ENCODE results near the gene SLC12A7. TPM values are rescaled to one million over a fixed set of nuclear protein-coding genes. Genes with fewer than 3 reads are reported as not detected.

Gene SLC12A7
- total RNA-seq, 1 experiment from 2014 or later, result 48.2 TPM

- Histone ChIP-seq H3K4me3 (ENCODE audit: low read length) (no peak overlapping the region), H3K9me3 (ENCODE audit: low read length) (no peaks in the 10 kb centered on the region), H4K20me1 (ENCODE audit: low read length) (no peaks in the 10 kb centered on the region), H3K27me3 (ENCODE audit: low read length) (no peaks in the 10 kb centered on the region), H3K9me2 (replicated peaks; ENCODE audit: low read length) (no peaks in the 10 kb centered on the region), H3K27ac (ENCODE audit: low read length) (no peak overlapping the region), H3F3A (ENCODE audit: low read length, unreplicated experiment) (no peaks in the 10 kb centered on the region), H2AFZ (ENCODE audit: low read length) (no peak overlapping the region), H3K4me1 (ENCODE audit: insufficient read depth, low read length) (no peaks in the 10 kb centered on the region), H3K36me3 (ENCODE audit: low read depth, low read length) (no peaks in the 10 kb centered on the region), H3K4me2 (ENCODE audit: low read length) (no peak overlapping the region), H3K79me2 (ENCODE audit: low read length) (no peaks in the 10 kb centered on the region), H3K9ac (ENCODE audit: low read length) (no peak overlapping the region)
- TF ChIP-seq EZH2phosphoT487 (IDR thresholded peaks at IDR 0.05; ENCODE audit: borderline replicate concordance, low read length), result no peak
- TF ChIP-seq CTCF (conservative IDR thresholded peaks at IDR 0.05; ENCODE audit: low read depth, low read length), result no peak
- no peak for TF ChIP-seq EZH2 (IDR thresholded peaks at IDR 0.05; ENCODE audit: low read length, unreplicated experiment)
- no TSS peak for BruUV-seq (replicated peaks)
- ATAC-seq, result no peak
- ChIA-PET CTCF (no interaction called here), POLR2A (ENCODE audit: unreplicated experiment) (no interaction called here)
- no peak for DNase-seq
- intact Hi-C loops (cut with micrococcal nuclease), result no loop called here
Measured at GRCh38 chr5:1044117-1044516, 67.7 kb downstream of the SLC12A7 start.

- ChIA-PET POLR2A (ENCODE audit: unreplicated experiment) (no interaction called here), CTCF (no interaction called here)
- Histone ChIP-seq H3K4me2 (ENCODE audit: low read length) (no peak overlapping the region), H3K9me3 (ENCODE audit: low read length) (no peaks in the 10 kb centered on the region), H3K36me3 (ENCODE audit: low read depth, low read length) (no peaks in the 10 kb centered on the region), H3K27me3 (ENCODE audit: low read length) (no peaks in the 10 kb centered on the region), H4K20me1 (ENCODE audit: low read length) (no peaks in the 10 kb centered on the region), H3K4me1 (ENCODE audit: insufficient read depth, low read length) (no peaks in the 10 kb centered on the region), H3K79me2 (ENCODE audit: low read length) (no peaks in the 10 kb centered on the region), H3K27ac (ENCODE audit: low read length) (no peak overlapping the region), H3K4me3 (ENCODE audit: low read length) (no peak overlapping the region), H3K9me2 (replicated peaks; ENCODE audit: low read length) (no peaks in the 10 kb centered on the region), H2AFZ (ENCODE audit: low read length) (no peak overlapping the region), H3K9ac (ENCODE audit: low read length) (no peak overlapping the region), H3F3A (ENCODE audit: low read length, unreplicated experiment) (no peaks in the 10 kb centered on the region)
- BruUV-seq (replicated peaks), result no TSS peak
- TF ChIP-seq CTCF (conservative IDR thresholded peaks at IDR 0.05; ENCODE audit: low read depth, low read length) (no peak), EZH2phosphoT487 (IDR thresholded peaks at IDR 0.05; ENCODE audit: borderline replicate concordance, low read length) (no peak), EZH2 (IDR thresholded peaks at IDR 0.05; ENCODE audit: low read length, unreplicated experiment) (no peak)
- ATAC-seq (no peak), DNase-seq (no peak)
- intact Hi-C loops (cut with micrococcal nuclease), result no loop called here
Measured at GRCh38 chr5:1043327-1043726, 68.5 kb downstream of the SLC12A7 start.

- no peaks in the 10 kb centered on the region for H3F3A ChIP-seq (ENCODE audit: low read length, unreplicated experiment)
- POLR2A ChIA-PET (ENCODE audit: unreplicated experiment), result no interaction called here
Measured at GRCh38 chr5:1042626-1043025, 69.2 kb downstream of the SLC12A7 start.

More at GRCh38 chr5:1042626-1043025, 69.2 kb downstream of the SLC12A7 start:
- Histone ChIP-seq H4K20me1 (ENCODE audit: low read length) (no peaks in the 10 kb centered on the region), H3K9ac (ENCODE audit: low read length) (no peak overlapping the region), H2AFZ (ENCODE audit: low read length) (no peak overlapping the region), H3K4me1 (ENCODE audit: insufficient read depth, low read length) (no peaks in the 10 kb centered on the region), H3K36me3 (ENCODE audit: low read depth, low read length) (no peaks in the 10 kb centered on the region), H3K9me2 (replicated peaks; ENCODE audit: low read length) (no peaks in the 10 kb centered on the region), H3K4me2 (ENCODE audit: low read length) (no peak overlapping the region), H3K79me2 (ENCODE audit: low read length) (no peaks in the 10 kb centered on the region), H3K27me3 (ENCODE audit: low read length) (no peaks in the 10 kb centered on the region), H3K9me3 (ENCODE audit: low read length) (no peaks in the 10 kb centered on the region), H3K4me3 (ENCODE audit: low read length) (no peak overlapping the region), H3K27ac (ENCODE audit: low read length) (no peak overlapping the region)
- CTCF ChIA-PET, result no interaction called here
- no TSS peak for BruUV-seq (replicated peaks)
- ATAC-seq, result no peak
- intact Hi-C loops (cut with micrococcal nuclease), result no loop called here
- no peak for DNase-seq
- no peak for TF ChIP-seq EZH2phosphoT487 (IDR thresholded peaks at IDR 0.05; ENCODE audit: borderline replicate concordance, low read length)
- no peak for TF ChIP-seq CTCF (conservative IDR thresholded peaks at IDR 0.05; ENCODE audit: low read depth, low read length)
- TF ChIP-seq EZH2 (IDR thresholded peaks at IDR 0.05; ENCODE audit: low read length, unreplicated experiment), result no peak

All from PC-3 (cell line).